ENCODE measurements around the gene MUC5AC.

DNA sequence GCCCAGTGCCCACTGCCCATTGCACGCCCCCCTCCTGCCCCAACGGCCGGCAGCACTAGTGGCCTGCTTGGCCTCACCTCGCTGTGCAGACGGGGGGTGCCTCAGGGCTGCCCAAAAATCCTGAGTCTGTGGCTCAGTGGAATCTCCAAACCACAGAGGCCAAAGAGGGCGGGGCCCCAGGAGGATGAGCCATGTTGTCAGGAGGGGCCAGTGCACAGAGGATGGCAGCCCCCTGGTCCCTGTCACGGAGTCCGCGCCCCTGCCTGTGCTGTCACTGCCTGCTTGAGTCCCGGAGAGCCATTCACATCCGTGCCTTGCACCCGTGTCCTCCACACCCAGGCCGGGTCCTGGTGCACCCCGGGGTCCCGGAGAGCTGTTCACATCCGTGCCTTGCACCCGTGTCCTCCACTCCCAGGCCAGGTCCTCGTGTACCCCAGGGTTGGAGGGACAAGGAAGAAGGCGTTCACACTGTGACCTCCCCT is 36.4 kb upstream of the MUC5AC start:
- TF ChIP-seq, protein P1, sequence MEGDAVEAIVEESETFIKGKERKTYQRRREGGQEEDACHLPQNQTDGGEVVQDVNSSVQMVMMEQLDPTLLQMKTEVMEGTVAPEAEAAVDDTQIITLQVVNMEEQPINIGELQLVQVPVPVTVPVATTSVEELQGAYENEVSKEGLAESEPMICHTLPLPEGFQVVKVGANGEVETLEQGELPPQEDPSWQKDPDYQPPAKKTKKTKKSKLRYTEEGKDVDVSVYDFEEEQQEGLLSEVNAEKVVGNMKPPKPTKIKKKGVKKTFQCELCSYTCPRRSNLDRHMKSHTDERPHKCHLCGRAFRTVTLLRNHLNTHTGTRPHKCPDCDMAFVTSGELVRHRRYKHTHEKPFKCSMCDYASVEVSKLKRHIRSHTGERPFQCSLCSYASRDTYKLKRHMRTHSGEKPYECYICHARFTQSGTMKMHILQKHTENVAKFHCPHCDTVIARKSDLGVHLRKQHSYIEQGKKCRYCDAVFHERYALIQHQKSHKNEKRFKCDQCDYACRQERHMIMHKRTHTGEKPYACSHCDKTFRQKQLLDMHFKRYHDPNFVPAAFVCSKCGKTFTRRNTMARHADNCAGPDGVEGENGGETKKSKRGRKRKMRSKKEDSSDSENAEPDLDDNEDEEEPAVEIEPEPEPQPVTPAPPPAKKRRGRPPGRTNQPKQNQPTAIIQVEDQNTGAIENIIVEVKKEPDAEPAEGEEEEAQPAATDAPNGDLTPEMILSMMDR (IDR thresholded peaks at IDR 0.05): no peak
- no peak for TF ChIP-seq POLR2A (IDR thresholded peaks at IDR 0.05)
